ENCODE data around the gene PSMG3. TPM values are rescaled to one million over a fixed set of nuclear protein-coding genes. Genes with fewer than 3 reads are reported as not detected.
"Not testable (repeated sequence)": the region's sequence is repeated elsewhere in the genome, so short reads cannot be mapped to it uniquely, and the experiment has no call there.

PSMG3 gene
- total and polyA plus RNA-seq, 3 donors from 2014 or later, result 23.7 to 44.5 (median 39.1) TPM

DNA sequence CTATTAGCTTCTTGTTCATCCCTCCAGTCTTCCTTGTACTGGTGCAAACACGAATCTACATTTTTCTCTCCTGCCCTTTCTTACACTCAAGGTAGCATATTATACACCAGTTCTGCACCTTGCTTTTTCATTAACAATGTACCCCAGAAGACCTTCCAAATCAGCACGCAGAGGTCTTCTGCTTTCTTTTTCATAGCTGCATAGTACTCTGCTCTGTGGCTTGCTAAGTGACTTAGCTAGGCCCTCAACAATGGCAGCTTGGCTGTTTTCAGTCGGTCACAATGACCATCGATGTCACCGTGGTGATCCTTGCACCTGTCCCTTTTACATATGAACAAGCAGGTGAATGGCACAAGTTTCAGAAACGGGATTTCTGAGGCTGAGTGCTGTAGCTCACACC is 44.4 kb downstream of the PSMG3 start:
- DNase-seq, result no peak
- TF ChIP-seq, protein P1, sequence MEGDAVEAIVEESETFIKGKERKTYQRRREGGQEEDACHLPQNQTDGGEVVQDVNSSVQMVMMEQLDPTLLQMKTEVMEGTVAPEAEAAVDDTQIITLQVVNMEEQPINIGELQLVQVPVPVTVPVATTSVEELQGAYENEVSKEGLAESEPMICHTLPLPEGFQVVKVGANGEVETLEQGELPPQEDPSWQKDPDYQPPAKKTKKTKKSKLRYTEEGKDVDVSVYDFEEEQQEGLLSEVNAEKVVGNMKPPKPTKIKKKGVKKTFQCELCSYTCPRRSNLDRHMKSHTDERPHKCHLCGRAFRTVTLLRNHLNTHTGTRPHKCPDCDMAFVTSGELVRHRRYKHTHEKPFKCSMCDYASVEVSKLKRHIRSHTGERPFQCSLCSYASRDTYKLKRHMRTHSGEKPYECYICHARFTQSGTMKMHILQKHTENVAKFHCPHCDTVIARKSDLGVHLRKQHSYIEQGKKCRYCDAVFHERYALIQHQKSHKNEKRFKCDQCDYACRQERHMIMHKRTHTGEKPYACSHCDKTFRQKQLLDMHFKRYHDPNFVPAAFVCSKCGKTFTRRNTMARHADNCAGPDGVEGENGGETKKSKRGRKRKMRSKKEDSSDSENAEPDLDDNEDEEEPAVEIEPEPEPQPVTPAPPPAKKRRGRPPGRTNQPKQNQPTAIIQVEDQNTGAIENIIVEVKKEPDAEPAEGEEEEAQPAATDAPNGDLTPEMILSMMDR (IDR thresholded peaks at IDR 0.05), result no peak
- Histone ChIP-seq H3K4me1 (peaks cover 3% of the 10 kb centered on the region), H3K27me3 (no peaks in the 10 kb centered on the region), H3K4me3 (no peak overlapping the region), H3K9me3 (no peaks in the 10 kb centered on the region), H3K27ac (no peak overlapping the region), H3K36me3 (ENCODE audit: low read depth, missing control alignments) (no peaks in the 10 kb centered on the region)
- 93 to 94% methylated on average over 6 of the region's 6 CpGs for WGBS, 2 donors
- intact Hi-C loops (cut with DNase I; ENCODE audit: low total_unique reads), result no loop called here

DNA sequence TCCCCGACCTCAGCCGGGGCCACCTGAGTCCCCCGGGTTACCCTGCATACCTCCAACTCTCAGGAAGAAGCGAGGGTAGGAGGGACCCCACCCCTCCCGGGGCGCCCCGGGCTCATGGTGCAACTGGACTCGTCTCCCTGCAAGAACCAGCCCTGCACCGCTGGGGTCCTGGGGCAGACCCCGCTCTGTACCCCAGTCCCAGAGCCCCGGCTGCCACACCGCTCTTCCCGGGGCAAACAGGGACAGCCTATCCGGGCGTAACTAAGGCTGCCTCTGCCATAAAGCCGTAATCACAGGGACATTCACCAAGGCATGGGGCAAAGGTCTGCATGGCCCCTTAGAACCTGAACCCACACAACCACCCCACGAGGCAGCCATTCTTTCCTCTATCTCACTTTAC is 46.0 kb downstream of the PSMG3 start:
- no peaks in the 10 kb centered on the region for H3K27me3 ChIP-seq
- 73% methylated on average over 8 to 17 of the region's 17 CpGs for WGBS, 2 donors
- H3K4me3 ChIP-seq, result no peak overlapping the region
- H3K27ac ChIP-seq, result no peak overlapping the region
- H3K9me3 ChIP-seq, result no peaks in the 10 kb centered on the region
- intact Hi-C loops (cut with DNase I; ENCODE audit: low total_unique reads), result no loop called here
- no peak for TF ChIP-seq POLR2A (IDR thresholded peaks at IDR 0.05)
- TF ChIP-seq, protein P1 (IDR thresholded peaks at IDR 0.05), result no peak
- H3K36me3 ChIP-seq (ENCODE audit: low read depth, missing control alignments), result no peaks in the 10 kb centered on the region
- H3K4me1 ChIP-seq, result no peaks in the 10 kb centered on the region
- DNase-seq, result no peak

DNA sequence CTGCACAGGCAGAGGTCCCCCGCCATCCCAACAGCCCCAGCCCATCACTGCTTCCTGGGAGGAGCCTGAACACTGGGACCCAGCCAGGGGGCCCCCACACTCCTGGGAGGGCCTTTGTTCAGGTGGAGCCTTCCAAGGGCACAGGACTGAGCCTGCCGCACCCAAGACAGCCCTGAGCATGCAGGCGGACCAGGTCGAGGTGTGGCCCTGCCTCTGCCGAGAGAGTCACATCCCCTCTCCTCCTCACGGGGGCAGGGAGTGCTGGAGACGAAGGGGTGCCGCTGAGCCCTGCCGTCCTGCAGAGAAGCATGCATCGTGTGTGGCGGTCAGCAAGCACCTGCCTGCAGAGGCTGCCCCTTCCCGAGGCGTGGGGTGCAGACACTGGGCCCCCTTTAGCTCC is 46.6 kb downstream of the PSMG3 start:
- intact Hi-C loops (cut with DNase I; ENCODE audit: low total_unique reads), result no loop called here
- Histone ChIP-seq H3K27me3 (no peaks in the 10 kb centered on the region), H3K4me3 (no peak overlapping the region), H3K9me3 (no peaks in the 10 kb centered on the region), H3K36me3 (ENCODE audit: low read depth, missing control alignments) (no peaks in the 10 kb centered on the region), H3K27ac (no peak overlapping the region), H3K4me1 (no peaks in the 10 kb centered on the region)
- TF ChIP-seq, protein P1 (IDR thresholded peaks at IDR 0.05), result no peak
- TF ChIP-seq POLR2A (IDR thresholded peaks at IDR 0.05), result no peak
- DNase-seq, result no peak
- WGBS, 2 donors, result 45 to 53% methylated on average over 3 to 13 of the region's 13 CpGs

DNA sequence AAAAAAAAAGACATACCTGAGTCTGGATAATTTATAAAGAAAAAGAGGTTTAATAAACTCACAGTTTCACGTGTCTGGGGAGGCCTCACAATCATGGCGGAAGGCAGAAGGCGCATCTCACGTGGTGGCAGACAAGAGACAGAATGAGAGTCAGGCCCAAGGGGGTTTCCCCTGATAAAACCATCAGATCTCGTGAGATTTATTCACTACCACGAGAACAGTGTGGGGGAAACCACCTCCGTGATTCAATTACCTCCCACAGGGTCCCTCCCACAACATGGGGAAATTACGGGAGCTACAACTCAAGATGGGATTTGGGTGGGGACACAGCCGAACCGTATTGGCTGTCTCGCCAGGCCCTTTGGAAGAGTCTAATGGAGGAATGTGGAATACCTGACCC is 48.4 kb downstream of the PSMG3 start:
- H3K27ac ChIP-seq, result no peak overlapping the region
- no peak for DNase-seq
- no peaks in the 10 kb centered on the region for H3K4me1 ChIP-seq
- no peaks in the 10 kb centered on the region for H3K36me3 ChIP-seq (ENCODE audit: low read depth, missing control alignments)
- 71 to 79% methylated on average over 11 of the region's 11 CpGs for WGBS, 2 donors
- intact Hi-C loops (cut with DNase I; ENCODE audit: low total_unique reads), result no loop called here
- no peaks in the 10 kb centered on the region for H3K9me3 ChIP-seq
- no peak for TF ChIP-seq POLR2A (IDR thresholded peaks at IDR 0.05)
- TF ChIP-seq, protein P1 (IDR thresholded peaks at IDR 0.05), result no peak
- H3K4me3 ChIP-seq, result no peak overlapping the region
- no peaks in the 10 kb centered on the region for H3K27me3 ChIP-seq

DNA sequence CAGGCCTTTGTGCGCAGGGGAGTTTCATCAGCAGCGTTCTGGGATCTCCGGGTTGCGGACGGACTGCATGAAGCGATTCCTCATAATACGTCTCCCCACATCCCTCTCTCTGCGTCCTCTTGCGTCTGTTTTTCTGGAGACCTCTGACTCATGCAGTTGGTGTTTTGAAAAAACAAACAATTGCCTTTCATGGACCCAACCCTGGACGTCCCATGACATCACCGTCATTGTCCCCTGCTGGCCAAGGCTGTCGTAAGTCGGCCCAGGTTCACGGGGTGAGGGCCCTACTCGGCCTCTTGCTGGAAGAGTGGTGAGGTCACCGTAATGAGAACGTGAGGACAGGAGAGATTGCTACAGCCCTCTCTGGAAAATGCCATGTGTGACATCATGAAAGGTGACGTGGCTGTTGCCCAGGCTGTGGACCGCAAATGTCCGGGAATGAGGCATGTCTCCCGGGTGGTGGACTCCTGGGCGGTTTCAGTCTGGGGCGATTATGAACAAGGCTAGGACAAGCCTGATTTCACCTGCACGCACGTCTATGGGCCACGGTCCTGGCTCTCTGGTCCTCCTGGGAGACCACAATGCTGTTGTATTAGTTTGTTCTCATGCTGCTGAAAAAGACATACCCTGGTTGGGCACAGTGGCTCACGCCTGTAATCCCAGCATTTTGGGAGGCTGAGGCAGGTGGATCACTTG is 49.1 kb downstream of the PSMG3 start:
- no peak for DNase-seq
- TF ChIP-seq, protein P1 (IDR thresholded peaks at IDR 0.05), result no peak
- no peak for TF ChIP-seq POLR2A (IDR thresholded peaks at IDR 0.05)
- no peaks in the 10 kb centered on the region for H3K4me1 ChIP-seq
- no peaks in the 10 kb centered on the region for H3K9me3 ChIP-seq
- H3K27ac ChIP-seq, result no peak overlapping the region
- H3K4me3 ChIP-seq, result no peak overlapping the region
- no peaks in the 10 kb centered on the region for H3K27me3 ChIP-seq
- no peaks in the 10 kb centered on the region for H3K36me3 ChIP-seq (ENCODE audit: low read depth, missing control alignments)
- intact Hi-C loops (cut with DNase I; ENCODE audit: low total_unique reads), result no loop called here
- WGBS, 2 donors, result 78 to 88% methylated on average over 27 of the region's 27 CpGs

DNA sequence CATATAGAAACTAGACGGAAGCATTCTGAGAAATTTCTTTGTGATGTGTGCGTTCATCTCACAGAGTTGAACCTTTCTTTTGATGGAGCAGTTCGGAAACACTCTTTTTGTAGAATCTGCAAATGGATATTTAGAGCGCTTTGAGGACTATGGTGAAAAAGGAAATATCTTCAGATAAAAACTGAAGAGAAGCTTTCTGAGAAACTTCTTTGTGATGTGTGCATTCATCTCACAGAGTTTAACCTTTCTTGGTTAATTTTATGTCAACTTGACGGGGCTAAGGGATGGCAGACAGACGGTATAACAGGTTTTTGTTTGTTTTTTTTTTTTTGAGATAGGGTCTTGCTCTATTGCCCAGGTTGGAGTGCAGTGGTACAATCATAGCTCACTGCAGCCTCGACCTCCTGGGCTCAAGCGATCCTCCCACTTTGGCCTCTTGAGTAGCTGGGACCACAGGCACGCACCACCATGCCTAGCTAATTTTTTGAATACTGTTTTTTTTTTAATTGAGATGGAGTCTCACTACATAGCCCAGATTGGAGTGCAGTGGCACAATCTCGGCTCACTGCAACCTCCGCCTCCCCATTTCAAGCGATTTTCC is 50.4 kb downstream of the PSMG3 start:
- H3K27me3 ChIP-seq; H3K4me3 ChIP-seq; H3K9me3 ChIP-seq; H3K36me3 ChIP-seq (ENCODE audit: low read depth, missing control alignments); DNase-seq; intact Hi-C loops (cut with DNase I; ENCODE audit: low total_unique reads); H3K27ac ChIP-seq; H3K4me1 ChIP-seq: not testable (repeated sequence)
- 93% methylated on average over 12 of the region's 12 CpGs for WGBS, 2 donors

Data from testis (tissue), 3 donors.